Vagina (tissue), 2 donors: ENCODE results near the gene C11orf97. TPM values are rescaled to one million over a fixed set of nuclear protein-coding genes. Genes with fewer than 3 reads are reported as not detected.
A peak's percentile ranks its signal among the peaks of the same experiment; 100 is the strongest.

Source experiments
- DNase-seq, 2 donors: peaks; one replicate each; pipeline ENCODE4 v3.0.0-alpha.2; 2017; ENCODE audit errors: extremely low spot score in 2 of 2
- H3K27ac ChIP-seq: fragments of 200-600 bp; sonication (generic); one replicate; pipeline ENCODE4 v1.5.1; 2019
- H3K27me3 ChIP-seq: fragments of 200-600 bp; sonication (generic); one replicate; pipeline ENCODE4 v1.5.1; 2019
- H3K36me3 ChIP-seq, 2 donors: fragments of 200-600 bp; sonication (generic); one replicate each; pipeline ENCODE4 v1.5.1; 2017 to 2019
- H3K4me1 ChIP-seq: fragments of 200-600 bp; sonication (generic); one replicate; pipeline ENCODE4 v1.5.1; 2019
- H3K4me3 ChIP-seq, 2 donors: fragments of 200-600 bp; sonication (generic); 1 replicate in 1 of 2; 2 replicates in 1 of 2; pipeline ENCODE4 v1.5.1; 2016 to 2019
- H3K9me3 ChIP-seq: fragments of 200-600 bp; sonication (generic); one replicate; pipeline ENCODE4 v1.5.1; 2019
- CTCF ChIP-seq, 3 experiments: fragments of 450-650 bp in 2 of 3; fragments of 200-600 bp in 1 of 3; sonication (generic) in 1 of 3; IDR thresholded peaks; one replicate each; pipeline ENCODE4 v1.5.1; 2017 to 2019; ENCODE audit warnings: antibody characterized with exemption in 3 of 3, mild to moderate bottlenecking in 2 of 3, moderate library complexity in 2 of 3
- POLR2A ChIP-seq, 2 donors: fragments of 450-650 bp; IDR thresholded peaks; one replicate each; pipeline ENCODE4 v1.6.1; 2017; ENCODE audit warnings: antibody characterized with exemption in 2 of 2, mild to moderate bottlenecking in 2 of 2, moderate library complexity in 2 of 2
- POLR2AphosphoS5 ChIP-seq, 2 donors: sonication (generic); formaldehyde crosslinking; IDR thresholded peaks; one replicate each; pipeline ENCODE4 v1.9.0; 2017; ENCODE audit warnings: antibody characterized with exemption in 2 of 2, mild to moderate bottlenecking in 2 of 2, low read depth in 1 of 2; ENCODE audit not compliant: insufficient read depth in 1 of 2
- intact Hi-C: fragments of 100-400 bp; cut with DNase I; formaldehyde crosslinking; loops from one replicate; pipeline ENCODE4 v1.15.1; 2023
- total RNA-seq: library from RNA; depleted of rRNA; stranded (reverse); fragments of >200 nt; gene quantifications from one replicate; pipeline ENCODE4 v1.2.3, GENCODE V29; 2016

Gene C11orf97
- total RNA-seq, 1 donor from 2014 or later: not detected

GRCh38 chr11:94537031-94537600 is 24.9 kb downstream of the C11orf97 start:
- intact Hi-C loops: no loop called here
- H3K27ac ChIP-seq: no peak overlapping the region
- no peak for DNase-seq

GRCh38 chr11:94539420-94539819 is 27.2 kb downstream of the C11orf97 start:
- no peak overlapping the region for H3K27ac ChIP-seq
- intact Hi-C loops: no loop called here
- no peak for DNase-seq
- H3K4me3 ChIP-seq: no peak overlapping the region
- H3K9me3 ChIP-seq: no peaks in the 10 kb centered on the region
- TF ChIP-seq POLR2A (IDR thresholded peaks at IDR 0.05): no peak
- no peak for TF ChIP-seq CTCF (IDR thresholded peaks at IDR 0.05)
- no peak for TF ChIP-seq POLR2AphosphoS5 (IDR thresholded peaks at IDR 0.05; ENCODE audit: insufficient read depth in 1 of 2, low read depth in 1 of 2)
- no peaks in the 10 kb centered on the region for H3K27me3 ChIP-seq
- peaks cover 6% of the 10 kb centered on the region for H3K4me1 ChIP-seq
- no peaks in the 10 kb centered on the region for H3K36me3 ChIP-seq

More at GRCh38 chr11:94537031-94537600, 24.9 kb downstream of the C11orf97 start:
- Histone ChIP-seq H3K4me1 (no peaks in the 10 kb centered on the region), H3K36me3 (no peaks in the 10 kb centered on the region), H3K4me3 (no peak overlapping the region), H3K9me3 (no peaks in the 10 kb centered on the region), H3K27me3 (no peaks in the 10 kb centered on the region)
- TF ChIP-seq POLR2AphosphoS5 (IDR thresholded peaks at IDR 0.05; ENCODE audit: insufficient read depth in 1 of 2, low read depth in 1 of 2) (no peak), POLR2A (IDR thresholded peaks at IDR 0.05) (no peak), CTCF (IDR thresholded peaks at IDR 0.05) (no peak)

GRCh38 chr11:94543695-94544645 is 31.7 kb downstream of the C11orf97 start, which contains the start of gene FUT4:
TSS of gene FUT4 (plus strand) at chr11:94543921. CDS start at chr11:94544134, 213 bp downstream.
- peak within 1 kb of the TSS; percentile 60 to 97 for H3K4me3 ChIP-seq
- peaks cover 49% of the 10 kb centered on the region for H3K4me1 ChIP-seq
- peak in 1 of 2 donors; percentile 91 for DNase-seq
- TF ChIP-seq POLR2A (IDR thresholded peaks at IDR 0.05) (peak in 1 of 2 donors; percentile 19), POLR2AphosphoS5 (IDR thresholded peaks at IDR 0.05; ENCODE audit: insufficient read depth in 1 of 2, low read depth in 1 of 2) (peak in 1 of 2 donors; percentile 86), CTCF (IDR thresholded peaks at IDR 0.05) (no peak)
- no peaks in the 10 kb centered on the region for H3K36me3 ChIP-seq
- peak within 1 kb of the TSS; percentile 91 for H3K27ac ChIP-seq
- H3K9me3 ChIP-seq: no peaks in the 10 kb centered on the region
- intact Hi-C loops: no loop called here
- no peaks in the 10 kb centered on the region for H3K27me3 ChIP-seq

GRCh38 chr11:94544646-94545263 is 32.5 kb downstream of the C11orf97 start:
- TF ChIP-seq POLR2A (IDR thresholded peaks at IDR 0.05) (no peak), POLR2AphosphoS5 (IDR thresholded peaks at IDR 0.05; ENCODE audit: insufficient read depth in 1 of 2, low read depth in 1 of 2) (no peak), CTCF (IDR thresholded peaks at IDR 0.05) (no peak)
- peak overlapping the region; percentile 91 for H3K27ac ChIP-seq
- H3K27me3 ChIP-seq: no peaks in the 10 kb centered on the region
- peaks cover 51% of the 10 kb centered on the region for H3K4me1 ChIP-seq
- H3K4me3 ChIP-seq: peak overlapping the region; percentile 60 to 97
- no peaks in the 10 kb centered on the region for H3K36me3 ChIP-seq
- H3K9me3 ChIP-seq: no peaks in the 10 kb centered on the region
- intact Hi-C loops: no loop called here
- no peak for DNase-seq
